RWPE2 (cell line): ENCODE measurements around the gene CLDN22.

Experiments used
- ATAC-seq: fragments of 200-7000 bp; cut with Tn5 transposase; 3 replicates; pipeline ENCODE4 v1.9.1; 2021; ENCODE audit warnings: low read depth
- DNase-seq: peaks from one replicate; pipeline ENCODE4 v3.0.0-alpha.2; 2020; ENCODE audit warnings: low spot score
- H3K27ac ChIP-seq: fragments of 450-650 bp; 2 replicates; pipeline ENCODE4 v1.5.1; 2017; ENCODE audit warnings: mild to moderate bottlenecking; ENCODE audit not compliant: poor library complexity, severe bottlenecking
- H3K27me3 ChIP-seq: fragments of 250-450 bp; sonication (Bioruptor Pico); 2 replicates; pipeline ENCODE4 v1.5.1; 2021; ENCODE audit warnings: mild to moderate bottlenecking, moderate library complexity; ENCODE audit not compliant: insufficient read depth, poor library complexity, severe bottlenecking
- H3K36me3 ChIP-seq: fragments of 250-450 bp; sonication (Bioruptor Pico); 2 replicates; pipeline ENCODE4 v1.5.1; 2020; ENCODE audit warnings: low read depth, mild to moderate bottlenecking, moderate library complexity
- H3K4me1 ChIP-seq: fragments of 250-450 bp; sonication (Bioruptor Pico); 2 replicates; pipeline ENCODE4 v1.5.1; 2021; ENCODE audit warnings: mild to moderate bottlenecking, moderate library complexity; ENCODE audit not compliant: insufficient read depth, poor library complexity, severe bottlenecking
- H3K4me3 ChIP-seq: fragments of 250-450 bp; sonication (Bioruptor Pico); 2 replicates; pipeline ENCODE4 v1.5.1; 2021; ENCODE audit warnings: mild to moderate bottlenecking, moderate library complexity; ENCODE audit not compliant: severe bottlenecking
- H3K9me3 ChIP-seq: fragments of 250-450 bp; sonication (Bioruptor Pico); 2 replicates; pipeline ENCODE4 v1.5.1; 2021; ENCODE audit warnings: mild to moderate bottlenecking, moderate library complexity; ENCODE audit not compliant: severe bottlenecking
- CTCF ChIP-seq: fragments of 450-650 bp; IDR thresholded peaks from one replicate; pipeline ENCODE4 v1.5.1; 2017; ENCODE audit warnings: mild to moderate bottlenecking, moderate library complexity; ENCODE audit not compliant: poor library complexity, severe bottlenecking

Gene CLDN22

GRCh38 chr4:183284258-183284785 lies 35.8 kb downstream of the CLDN22 start:
- no peak for TF ChIP-seq CTCF
- no peak overlapping the region for H3K27ac ChIP-seq
- H3K4me3 ChIP-seq: no peak overlapping the region
- no peak for ATAC-seq
- no peak for DNase-seq
- no peaks in the 10 kb centered on the region for H3K9me3 ChIP-seq
- H3K4me1 ChIP-seq: no peaks in the 10 kb centered on the region
- peaks cover 55% of the 10 kb centered on the region for H3K36me3 ChIP-seq
- no peaks in the 10 kb centered on the region for H3K27me3 ChIP-seq

GRCh38 chr4:183276106-183276505 lies 44.0 kb downstream of the CLDN22 start:
- Histone ChIP-seq H3K27ac (no peak overlapping the region), H3K27me3 (no peaks in the 10 kb centered on the region), H3K9me3 (peaks cover 6% of the 10 kb centered on the region), H3K4me3 (no peak overlapping the region), H3K36me3 (peaks cover 43% of the 10 kb centered on the region), H3K4me1 (no peaks in the 10 kb centered on the region)
- no peak for DNase-seq
- TF ChIP-seq CTCF: no peak
- ATAC-seq: no peak

GRCh38 chr4:183272384-183272783 lies 47.7 kb downstream of the CLDN22 start:
- Histone ChIP-seq H3K4me3 (no peak overlapping the region), H3K9me3 (peaks cover 6% of the 10 kb centered on the region), H3K27me3 (no peaks in the 10 kb centered on the region), H3K36me3 (peaks cover 73% of the 10 kb centered on the region), H3K4me1 (no peaks in the 10 kb centered on the region), H3K27ac (no peak overlapping the region)
- ATAC-seq (no peak), DNase-seq (no peak)
- no peak for TF ChIP-seq CTCF

GRCh38 chr4:183268556-183268955 lies 51.5 kb downstream of the CLDN22 start:
- H3K4me3 ChIP-seq: no peak overlapping the region
- H3K9me3 ChIP-seq: no peaks in the 10 kb centered on the region
- peaks cover 74% of the 10 kb centered on the region for H3K36me3 ChIP-seq
- DNase-seq: no peak
- no peak overlapping the region for H3K27ac ChIP-seq
- no peaks in the 10 kb centered on the region for H3K27me3 ChIP-seq
- ATAC-seq: no peak
- TF ChIP-seq CTCF: no peak
- H3K4me1 ChIP-seq: no peaks in the 10 kb centered on the region
